GM03348 (cell line): ENCODE data around the gene HSPA12B.

Source experiments
- DNase-seq: peaks from one replicate; pipeline ENCODE4 v3.0.0; 2012; ENCODE audit warnings: low spot score

Gene HSPA12B

DNA sequence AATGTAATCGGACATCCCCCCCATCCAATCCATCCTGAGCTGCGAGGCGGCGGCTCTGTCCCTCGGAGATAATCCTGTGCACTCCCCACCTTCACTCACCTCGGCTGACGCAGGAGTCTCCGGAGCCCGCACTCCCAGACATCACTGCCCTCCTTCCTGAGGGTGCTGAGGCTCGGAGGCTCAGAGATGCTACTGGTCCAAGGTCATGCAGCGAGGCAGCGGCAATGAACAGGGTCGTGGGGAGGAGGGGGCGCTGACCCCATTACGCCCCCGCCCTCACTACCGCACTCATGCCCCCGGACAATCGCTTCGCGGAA lies 34.6 kb downstream of the HSPA12B start:
- DNase-seq: no peak

DNA sequence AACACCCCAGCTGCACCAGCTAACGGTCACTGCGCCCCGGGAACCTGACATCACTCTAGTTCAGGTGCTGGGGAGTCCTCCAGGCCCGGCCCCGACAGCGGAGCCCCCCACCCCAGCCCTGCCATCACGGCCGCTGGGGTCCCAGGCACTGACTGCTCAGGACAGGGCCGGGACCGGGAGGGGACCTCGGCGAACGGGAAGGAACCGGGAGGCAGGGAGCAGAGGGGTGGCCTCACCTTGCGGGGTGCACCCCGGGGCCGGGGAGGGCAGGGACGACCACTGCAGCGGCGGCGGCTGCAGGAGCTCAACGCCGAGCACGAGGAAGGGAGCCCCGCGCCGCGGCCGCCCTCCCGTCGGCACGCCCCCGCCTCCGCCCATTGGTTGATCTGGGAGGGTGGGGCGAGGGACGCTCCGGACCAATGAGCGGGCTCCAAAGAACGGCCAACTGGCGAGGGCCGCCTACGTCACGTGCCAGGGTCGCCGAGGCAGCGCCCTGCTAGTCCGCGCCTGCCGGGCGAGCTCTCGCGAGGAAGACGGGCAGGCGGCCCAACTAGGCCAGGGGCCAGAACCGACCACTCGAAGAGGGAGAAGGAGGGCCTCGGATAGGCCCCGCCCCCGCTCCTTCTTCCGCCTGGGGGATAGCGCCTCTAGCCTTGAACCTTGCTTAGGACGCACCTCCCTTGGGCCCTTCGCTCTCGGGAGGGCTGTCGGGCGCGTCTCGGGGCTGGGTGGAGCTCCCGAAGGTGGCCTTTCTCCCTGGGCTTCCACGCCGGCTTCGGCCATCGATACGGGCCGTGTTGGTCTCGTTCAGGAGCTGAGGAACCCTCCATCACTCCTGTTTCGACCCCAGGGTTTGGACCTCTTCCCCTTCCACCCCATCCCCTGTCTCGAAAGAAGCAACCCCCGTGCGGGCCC lies 35.2 kb downstream of the HSPA12B start, which contains the start of gene ADISSP:
TSS of gene ADISSP (minus strand) at position 327 of the 915 bp plus-strand sequence. CDS start 7,653 bp downstream, outside the sequence.
- DNase-seq: peak; percentile 100

DNA sequence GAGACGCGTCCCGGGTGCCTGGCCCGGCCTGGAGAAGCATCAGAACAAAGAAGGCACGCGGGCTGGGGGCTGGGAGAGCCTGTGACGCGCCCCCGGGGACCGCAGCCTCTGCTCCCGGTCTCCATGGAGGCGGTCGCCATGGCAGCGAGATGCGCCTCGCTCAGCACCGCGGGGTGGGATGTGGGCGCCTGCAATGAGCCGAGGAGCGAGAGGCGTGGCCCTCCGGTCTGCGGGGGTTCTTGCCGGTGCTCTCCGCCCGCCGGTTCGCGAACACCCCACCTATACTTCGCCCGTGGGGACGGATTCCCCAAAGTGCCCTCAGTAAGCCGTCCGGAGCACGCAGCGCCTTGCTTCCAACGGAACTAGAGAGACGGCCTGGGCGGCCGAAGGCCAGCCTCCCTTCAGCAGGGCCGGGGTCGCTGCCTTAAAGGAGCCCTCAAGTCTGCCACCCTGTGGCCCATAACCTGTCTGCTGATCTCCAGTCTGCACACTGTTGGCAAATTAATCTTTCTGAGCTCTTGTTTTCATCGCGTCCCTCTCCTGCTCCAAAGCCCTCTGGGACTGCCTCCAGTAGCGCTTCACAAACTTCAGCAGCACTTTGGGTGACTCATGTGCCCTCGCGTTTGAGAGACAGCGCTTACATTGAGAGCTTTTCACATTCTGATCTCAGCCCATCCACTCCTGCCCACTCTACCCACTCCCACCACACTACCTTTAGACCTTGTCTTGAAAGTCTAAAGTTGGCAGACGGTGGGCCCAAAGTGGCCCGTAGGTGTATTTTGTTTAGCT lies 36.1 kb downstream of the HSPA12B start:
- peak; percentile 77 for DNase-seq

DNA sequence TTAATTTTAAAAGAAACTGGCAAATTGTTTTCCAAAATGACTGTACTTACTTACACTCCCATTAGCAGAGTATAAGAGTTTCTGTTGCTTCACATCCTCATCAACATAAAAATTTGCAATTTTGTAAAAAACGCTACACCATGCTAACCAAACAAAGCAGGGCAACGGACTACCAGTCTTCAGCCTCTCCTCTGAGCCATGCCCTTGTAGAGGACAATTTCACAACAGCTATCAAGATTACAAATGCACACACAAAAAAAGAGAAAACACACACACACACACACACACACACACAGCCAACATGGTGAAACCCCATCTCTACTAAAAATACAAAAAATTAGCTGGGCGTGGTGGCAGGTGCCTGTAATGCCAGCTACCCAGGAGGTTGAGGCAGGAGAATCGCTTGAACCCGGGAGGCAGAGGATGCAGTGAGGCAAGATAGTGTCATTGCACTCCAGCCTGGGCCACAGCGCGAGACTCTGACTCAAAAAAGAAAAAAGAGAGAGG lies 39.1 kb downstream of the HSPA12B start:
- no peak for DNase-seq

DNA sequence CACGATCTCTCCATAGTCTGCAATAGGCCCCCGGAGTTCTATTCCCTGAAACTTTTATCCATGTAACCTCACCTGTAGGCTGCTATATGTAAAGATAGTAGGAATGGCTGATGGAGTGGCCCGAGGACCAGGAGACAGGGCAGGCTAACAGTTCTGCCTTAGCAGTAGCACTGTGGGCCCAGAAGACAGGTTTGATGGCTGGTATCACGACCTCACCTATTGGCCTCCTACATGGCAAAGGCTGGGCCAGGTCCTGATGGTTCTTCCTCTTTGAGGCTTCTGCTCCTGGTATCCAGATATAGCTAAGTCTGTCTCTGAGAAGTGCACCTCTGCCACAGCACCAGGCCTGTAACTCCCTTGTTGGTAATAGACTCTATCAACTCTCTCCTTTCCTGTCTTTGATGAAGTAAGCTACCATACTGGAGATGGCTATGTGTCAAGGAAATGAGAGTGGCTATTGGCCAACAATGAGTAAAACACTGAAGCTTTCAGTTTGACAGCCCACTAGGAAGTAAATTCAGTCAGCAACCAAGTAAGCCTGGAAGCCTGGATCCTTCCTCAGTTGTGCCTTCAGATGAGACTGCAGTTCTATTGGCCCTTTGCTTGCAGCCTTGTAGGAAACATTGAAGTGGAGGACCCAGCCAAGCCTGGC lies 43.1 kb downstream of the HSPA12B start:
- DNase-seq: no peak

DNA sequence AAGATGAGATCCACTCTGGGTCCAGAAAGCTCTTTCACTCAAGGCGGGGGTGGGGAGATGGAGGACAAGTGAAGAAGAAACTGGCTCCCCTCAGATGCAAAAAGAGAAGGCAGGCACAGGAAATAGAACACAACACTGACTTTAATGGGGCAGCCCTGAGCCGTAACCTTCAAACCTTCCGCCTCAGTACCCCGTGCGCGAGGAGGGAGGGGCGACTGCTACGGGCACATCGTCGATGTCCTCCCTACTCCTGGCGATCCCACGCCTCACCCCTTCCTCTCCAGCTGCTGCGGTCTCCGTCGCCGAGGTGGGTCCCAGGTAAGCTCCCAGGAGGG lies 44.9 kb downstream of the HSPA12B start:
- no peak for DNase-seq

DNA sequence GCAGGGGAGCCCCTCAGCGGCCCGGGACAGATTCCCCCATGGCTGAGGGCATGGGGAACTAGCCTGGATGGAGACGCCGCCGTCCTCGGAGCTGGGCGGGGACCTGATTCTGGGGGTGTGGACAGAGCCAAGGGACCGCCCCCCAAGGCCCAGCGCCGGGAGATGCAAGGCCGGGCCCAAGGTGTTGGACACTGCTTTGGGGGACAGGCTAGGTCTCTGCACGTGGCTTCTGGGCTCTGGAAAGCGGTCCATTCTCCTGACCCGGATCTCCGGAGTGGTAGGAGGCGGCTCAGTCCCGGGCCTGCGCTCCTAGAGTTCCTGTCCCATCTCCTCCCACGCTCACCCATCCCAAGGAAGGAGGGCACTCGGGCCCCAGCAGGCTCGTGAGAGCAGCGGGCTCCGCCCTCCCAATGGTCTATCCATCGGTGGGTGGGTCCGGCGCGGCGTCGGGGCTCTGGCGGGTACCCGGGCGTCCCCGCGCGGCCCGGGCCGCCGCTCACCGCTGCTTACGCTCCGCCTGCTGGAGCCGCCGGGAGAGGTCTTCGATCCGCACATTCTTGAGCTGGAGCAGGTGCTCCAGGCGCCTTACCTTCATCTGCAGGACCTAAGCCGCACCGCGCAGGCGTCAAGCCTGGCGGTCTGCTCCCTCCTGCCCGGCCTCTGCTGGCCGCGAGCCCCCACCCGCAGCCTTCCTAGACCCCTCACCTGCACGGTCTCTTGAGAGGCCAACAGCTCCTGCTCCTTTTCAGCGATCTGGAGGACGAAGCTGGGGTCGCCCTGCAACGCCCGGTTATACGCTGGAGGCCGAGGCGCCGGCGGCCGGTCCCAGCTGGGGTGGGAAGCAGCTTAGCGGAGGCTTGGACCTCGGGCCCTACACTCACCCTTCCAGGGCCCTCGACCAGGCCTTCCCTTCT lies 45.5 kb downstream of the HSPA12B start:
- peak; percentile 86 for DNase-seq

DNA sequence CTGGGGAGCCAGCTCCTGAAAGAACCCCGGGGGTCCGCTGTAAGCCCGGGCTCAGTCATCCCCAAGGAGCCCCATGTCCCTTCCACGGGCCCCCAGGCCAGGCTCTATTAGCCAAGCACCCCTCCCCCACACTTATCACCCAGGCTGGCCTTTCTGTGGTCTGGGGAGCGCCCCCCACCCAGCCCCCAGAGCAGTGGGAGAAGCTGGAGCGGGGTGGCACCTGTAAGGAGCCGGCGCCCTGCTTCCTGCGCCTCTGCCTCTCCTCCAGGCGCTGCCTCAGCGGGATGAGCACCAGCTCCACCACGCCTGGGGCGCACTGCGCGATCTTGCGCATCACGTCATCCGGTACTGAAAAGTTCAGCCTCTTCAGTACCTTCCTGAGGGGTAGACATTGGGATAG lies 46.5 kb downstream of the HSPA12B start:
- DNase-seq: no peak

DNA sequence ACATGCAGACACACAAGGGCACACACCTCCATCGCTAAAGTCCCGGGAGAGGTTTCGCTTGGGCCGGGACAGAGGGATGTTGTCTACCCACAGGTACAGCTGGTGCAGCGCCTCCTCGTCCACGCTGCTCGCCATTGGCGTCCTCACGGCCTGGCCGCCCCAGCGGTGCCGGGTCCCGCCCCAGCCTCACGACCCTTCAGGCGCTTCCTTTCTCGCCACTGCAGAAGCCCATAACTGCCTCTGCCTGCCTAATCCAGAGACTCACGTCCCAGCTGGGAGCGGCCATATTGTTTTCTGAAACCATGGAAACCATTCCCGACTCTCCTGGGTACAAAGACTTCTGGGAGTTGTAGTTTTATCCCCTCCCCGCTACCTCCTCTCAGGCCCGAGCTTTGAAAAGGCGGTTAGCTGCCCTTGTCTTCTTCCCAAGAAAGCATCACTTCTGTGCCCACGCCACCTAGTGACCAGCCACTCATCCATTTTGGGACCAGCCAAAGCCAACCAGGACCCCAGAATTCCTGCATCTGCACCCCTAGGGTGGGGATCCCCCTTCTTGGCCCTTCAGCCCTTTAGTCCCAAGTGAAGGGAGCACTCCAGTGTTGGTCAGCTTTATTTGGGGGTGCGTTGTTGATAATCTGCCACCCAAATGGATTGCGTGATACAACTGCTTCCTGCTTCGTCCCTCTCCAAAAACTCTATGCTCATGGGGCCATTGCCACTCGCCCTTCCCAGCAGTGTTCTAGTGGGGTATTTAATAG lies 48.8 kb downstream of the HSPA12B start, which contains the start of gene SPEF1:
TSS of gene SPEF1 (minus strand) at position 296 of the 758 bp plus-strand sequence. CDS start at position 135, 161 bp downstream.
- peak; percentile 94 for DNase-seq

DNA sequence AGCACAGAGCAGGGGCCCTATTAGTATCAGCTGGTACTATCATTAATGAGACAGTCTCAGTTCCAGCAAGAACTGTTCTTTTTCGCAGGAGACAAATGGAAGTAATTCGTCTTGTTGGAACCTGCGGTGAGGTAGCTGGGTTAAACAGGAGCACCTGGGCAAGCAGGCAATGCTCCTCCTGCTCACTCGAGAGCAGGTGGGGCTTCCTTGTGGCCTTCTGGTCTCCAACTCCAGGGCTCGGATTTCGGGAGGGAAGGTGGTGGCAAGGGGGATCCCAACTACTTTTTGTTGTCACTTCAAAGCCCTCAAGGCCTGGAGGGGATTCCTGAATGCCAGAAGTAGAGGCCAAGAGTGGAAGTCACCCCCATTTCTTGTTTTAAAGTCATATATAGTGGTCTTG lies 50.1 kb downstream of the HSPA12B start:
- no peak for DNase-seq

DNA sequence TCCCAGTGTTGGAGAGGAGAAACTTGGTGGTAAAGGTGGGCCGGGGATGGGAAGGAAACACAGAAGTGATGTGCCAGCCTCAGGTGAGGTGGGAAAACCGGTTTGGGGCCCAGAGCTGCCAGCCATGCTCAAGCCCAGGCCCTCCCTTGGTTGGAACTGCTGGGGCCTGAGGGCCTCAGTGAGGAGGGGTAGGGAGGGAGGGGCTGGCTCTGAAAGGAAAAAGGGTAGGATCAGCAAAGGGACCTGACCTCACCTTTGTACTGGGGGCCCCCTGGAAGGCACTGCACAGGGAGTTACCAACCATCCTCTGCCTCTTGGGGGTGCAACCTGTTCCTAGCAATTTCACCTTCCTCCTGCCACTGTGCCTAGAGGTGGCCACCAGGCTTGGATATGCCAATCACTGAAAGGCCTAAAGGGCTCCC lies 50.6 kb downstream of the HSPA12B start:
- no peak for DNase-seq

DNA sequence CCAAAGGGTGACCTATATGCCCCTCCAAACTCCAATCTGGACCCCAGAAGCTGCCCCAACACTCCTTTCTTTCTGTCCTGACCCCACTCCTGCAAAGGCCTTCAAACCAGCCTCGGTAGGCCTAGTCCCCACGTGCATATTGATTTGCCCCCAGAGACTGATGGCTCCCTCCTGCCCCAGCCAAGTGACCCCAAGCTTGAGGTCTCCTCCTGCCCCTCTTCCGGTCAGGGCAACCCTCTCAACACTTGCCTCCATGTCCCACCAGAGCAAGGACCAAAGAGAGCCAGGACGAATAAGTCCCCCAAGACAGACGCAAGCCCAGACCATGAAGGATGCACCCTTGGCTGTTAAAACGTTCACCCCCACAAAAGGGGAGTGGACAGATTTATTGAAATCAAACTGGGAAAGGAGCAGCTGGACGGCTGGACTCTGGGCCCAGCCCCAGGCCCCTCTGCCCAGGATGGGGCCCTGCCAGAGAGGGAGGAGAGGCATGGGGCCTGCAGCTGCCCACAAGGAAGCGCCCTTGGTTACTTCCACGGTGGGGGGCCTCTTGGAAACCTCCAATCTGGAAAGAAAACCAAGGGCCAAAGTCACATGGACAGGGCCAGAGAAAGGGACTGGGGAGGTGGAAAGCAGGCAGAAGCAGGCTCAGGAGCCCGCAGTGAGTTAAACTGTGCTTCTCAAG lies 51.2 kb downstream of the HSPA12B start:
- no peak for DNase-seq

DNA sequence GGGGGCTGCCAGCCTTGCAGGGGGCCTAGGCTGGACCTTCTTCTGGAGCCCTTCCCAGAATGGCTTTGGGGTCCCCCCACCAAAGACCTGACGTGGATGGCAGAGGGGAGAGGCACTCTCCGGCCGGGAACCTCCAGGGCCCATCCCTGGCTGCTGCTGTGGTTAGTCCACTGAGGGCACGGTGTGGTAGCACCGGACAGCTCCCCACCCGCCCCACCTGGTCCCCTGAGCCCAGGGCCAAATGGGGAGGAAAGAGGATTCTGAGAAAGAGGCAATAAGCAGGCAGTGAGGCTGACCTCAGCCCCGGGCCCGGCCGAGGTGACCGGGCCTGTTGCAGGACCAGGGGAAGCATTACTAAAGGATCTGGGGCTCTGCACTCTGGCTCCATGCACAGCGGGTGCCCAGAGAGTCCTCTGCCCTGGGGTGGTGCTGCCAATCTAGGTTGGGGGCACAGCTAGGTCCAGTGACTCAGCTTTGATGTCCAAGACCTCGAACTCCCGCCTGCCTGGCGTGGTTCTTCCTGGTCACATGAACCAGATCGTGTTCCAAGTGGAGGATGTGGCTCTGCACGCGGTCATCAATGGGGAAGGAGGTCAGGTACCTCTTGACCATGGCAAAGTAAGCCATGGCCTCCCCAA lies 51.9 kb downstream of the HSPA12B start:
- no peak for DNase-seq

DNA sequence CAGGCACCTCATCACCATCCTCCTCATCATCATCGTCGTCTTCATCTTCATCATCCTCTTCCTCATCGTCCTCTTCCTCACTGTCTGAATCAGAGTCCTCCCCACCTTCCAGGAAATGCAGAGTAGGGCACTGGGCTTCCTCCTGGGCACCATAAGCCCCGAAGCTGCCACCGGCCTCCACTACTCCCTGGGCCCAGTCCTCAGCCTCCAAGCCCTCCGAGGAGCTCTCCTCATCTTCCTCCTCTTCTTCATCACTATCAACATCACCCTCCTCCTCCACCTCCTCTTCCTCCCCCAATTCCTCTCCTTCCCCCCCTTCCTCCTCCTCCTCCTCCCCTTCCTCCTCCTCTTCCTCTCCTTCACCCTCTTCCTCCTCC lies 52.4 kb downstream of the HSPA12B start:
- DNase-seq: no peak

DNA sequence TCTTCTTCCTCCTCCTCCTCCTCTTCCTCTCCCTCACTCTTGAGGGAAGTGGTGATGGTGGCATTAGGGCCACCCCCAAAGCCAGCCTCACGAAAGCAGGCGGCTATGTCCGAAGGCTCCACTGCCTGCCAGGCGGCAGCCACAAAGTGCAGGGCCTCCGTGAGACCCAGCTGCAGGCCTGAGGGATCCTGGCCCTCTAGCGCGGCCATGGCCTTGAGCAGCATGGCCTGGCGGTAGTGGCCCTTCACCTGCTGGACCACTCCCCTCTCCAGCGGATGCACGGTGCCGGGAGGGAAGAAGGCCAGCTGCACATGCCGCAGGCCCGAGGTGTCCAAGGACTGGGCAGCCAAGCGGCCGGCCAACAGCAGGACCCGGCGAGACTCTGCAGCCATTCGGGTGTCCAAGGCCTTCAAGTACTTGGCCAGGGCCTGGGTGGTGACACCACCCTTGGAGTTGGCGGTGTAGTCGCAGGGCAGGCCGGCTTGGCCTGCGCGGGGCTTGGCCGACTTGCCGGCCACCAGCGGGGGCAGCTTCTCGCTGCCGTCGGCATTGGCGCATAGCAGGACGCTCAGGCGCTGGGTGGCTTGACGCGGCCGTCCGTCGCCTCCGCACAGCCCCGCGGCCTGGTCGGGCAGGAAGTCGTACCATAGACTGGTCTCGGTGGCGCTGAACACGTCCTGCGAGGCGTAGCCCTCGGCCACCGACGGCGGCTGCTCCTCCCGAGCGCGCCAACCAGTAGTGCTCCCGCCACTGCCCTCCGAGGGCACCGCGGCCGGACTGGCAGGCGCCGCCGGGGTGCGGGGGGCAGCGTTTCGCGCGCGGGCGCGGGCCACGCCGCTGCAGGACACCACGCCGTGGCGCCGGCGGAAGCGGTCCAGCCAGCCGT lies 53.0 kb downstream of the HSPA12B start:
- DNase-seq: peak; percentile 35

DNA sequence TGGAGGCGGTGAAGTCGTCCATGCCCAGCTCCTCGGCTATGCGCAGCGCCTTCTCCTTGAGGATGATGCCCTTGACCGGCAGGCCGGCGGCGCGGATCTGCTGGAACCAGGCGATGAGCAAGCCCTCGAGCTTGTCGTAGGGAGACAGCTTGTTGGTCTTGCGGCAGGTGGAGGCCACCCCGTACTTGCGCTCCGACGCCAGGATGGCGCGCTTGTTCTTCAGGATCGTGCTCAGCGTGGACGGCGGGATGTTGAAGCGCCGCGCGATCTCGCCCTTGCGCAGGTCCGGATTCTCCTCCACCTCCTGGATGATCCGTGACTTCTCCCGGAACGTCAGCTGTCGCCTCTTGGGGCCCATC lies 53.6 kb downstream of the HSPA12B start:
- DNase-seq: peak; percentile 50

DNA sequence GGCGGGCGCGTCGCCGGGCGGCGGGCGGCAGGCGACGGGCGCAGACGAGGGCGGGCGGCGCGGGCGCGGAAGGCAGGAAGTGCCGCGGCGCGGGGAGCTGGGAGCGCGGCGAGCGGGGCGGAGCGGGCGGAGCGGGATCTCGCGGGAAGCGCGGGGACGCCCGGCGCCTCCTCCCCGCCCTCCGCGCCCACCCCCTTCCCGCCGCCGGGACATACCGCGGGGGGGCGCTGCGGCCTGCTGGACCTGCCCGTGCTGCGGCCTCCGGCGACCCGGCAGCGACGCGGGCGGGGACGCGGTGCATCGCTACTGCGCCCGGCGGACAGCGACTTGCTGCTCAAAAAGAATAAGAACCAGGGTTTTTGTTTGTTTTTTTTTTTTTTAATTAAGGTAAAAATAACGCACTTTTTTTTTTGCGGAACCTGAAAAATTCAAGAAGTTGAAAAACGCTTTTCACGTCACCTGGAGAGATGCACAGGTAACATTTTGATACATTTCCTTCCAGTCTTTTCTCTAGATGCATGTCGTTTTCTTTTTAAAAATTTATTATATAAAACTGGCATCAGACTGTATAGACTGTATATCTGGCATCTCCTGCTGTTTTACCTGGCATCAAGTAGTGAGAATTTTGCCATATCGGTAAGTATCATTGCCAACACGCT lies 54.3 kb downstream of the HSPA12B start, which contains the start of gene CENPB:
TSS of gene CENPB (minus strand) at position 76 of the 659 bp plus-strand sequence. CDS start 257 bp downstream, outside the sequence.
- peak; percentile 97 for DNase-seq
